HL-60 (cell line): Measurements from ENCODE around the gene XKR7.

ENCODE experiments used
- CTCF ChIP-seq: IDR thresholded peaks from one replicate; pipeline ENCODE4 v1.5.1; 2011; ENCODE audit warnings: low read length, control low read depth, inconsistent platforms; ENCODE audit not compliant: insufficient read depth
- POLR2AphosphoS5 ChIP-seq: IDR thresholded peaks from 2 replicates; pipeline ENCODE4 v1.6.1; 2012; ENCODE audit warnings: low read depth

GRCh38 chr20:31922588-31922987 is 45.4 kb upstream of the XKR7 start:
- TF ChIP-seq CTCF (no peak), POLR2AphosphoS5 (no peak)
